Upper lobe of left lung (tissue), 4 donors: ENCODE data around the gene SDK2.

Experiments
- EP300 ChIP-seq, 4 donors: sonication (generic); formaldehyde crosslinking; IDR thresholded peaks; one replicate each; pipeline ENCODE4 v1.5.1; 2017; ENCODE audit warnings: antibody characterized with exemption in 4 of 4, control low read depth in 2 of 4
- POLR2A ChIP-seq, 4 donors: fragments of 450-650 bp; IDR thresholded peaks; one replicate each; pipeline ENCODE4 v1.5.1; 2016 to 2017; ENCODE audit warnings: antibody characterized with exemption in 4 of 4, mild to moderate bottlenecking in 2 of 4
- POLR2AphosphoS5 ChIP-seq, 2 donors: sonication (generic); formaldehyde crosslinking; IDR thresholded peaks; one replicate each; pipeline ENCODE4 v1.5.1; 2017; ENCODE audit warnings: antibody characterized with exemption in 2 of 2
- TF ChIP-seq, protein P1 (sequence below), 6 experiments: fragments of 450-650 bp in 4 of 6; fragments of 200-600 bp in 2 of 6; sonication (generic) in 2 of 6; IDR thresholded peaks; one replicate each; pipeline ENCODE4 v1.5.1; 2016 to 2019; ENCODE audit warnings: antibody characterized with exemption in 6 of 6

DNA sequence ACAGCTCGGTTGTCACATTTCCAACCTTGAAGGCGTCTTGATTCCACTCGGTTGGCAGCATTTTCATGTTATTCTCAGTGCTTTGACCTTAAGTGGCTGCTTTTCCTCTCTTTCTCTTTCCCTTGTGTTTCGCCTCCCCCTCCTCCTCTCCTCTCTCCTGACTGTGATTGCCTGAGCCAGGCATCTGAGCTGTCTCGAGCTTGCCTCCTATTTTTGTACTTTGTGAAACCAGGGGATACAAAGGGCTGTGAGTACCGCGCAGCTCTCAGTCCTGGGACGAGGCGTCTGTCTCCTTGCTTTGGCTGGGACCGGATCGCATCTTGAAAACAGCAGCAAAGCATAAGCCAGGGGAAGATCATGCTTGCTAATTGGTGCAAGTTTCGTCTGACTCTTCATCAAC lies 48.8 kb upstream of the SDK2 start:
- TF ChIP-seq POLR2A (IDR thresholded peaks at IDR 0.05) = no peak
- TF ChIP-seq, protein P1, sequence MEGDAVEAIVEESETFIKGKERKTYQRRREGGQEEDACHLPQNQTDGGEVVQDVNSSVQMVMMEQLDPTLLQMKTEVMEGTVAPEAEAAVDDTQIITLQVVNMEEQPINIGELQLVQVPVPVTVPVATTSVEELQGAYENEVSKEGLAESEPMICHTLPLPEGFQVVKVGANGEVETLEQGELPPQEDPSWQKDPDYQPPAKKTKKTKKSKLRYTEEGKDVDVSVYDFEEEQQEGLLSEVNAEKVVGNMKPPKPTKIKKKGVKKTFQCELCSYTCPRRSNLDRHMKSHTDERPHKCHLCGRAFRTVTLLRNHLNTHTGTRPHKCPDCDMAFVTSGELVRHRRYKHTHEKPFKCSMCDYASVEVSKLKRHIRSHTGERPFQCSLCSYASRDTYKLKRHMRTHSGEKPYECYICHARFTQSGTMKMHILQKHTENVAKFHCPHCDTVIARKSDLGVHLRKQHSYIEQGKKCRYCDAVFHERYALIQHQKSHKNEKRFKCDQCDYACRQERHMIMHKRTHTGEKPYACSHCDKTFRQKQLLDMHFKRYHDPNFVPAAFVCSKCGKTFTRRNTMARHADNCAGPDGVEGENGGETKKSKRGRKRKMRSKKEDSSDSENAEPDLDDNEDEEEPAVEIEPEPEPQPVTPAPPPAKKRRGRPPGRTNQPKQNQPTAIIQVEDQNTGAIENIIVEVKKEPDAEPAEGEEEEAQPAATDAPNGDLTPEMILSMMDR (IDR thresholded peaks at IDR 0.05) = no peak
- TF ChIP-seq POLR2AphosphoS5 (IDR thresholded peaks at IDR 0.05) = no peak
- no peak for TF ChIP-seq EP300 (IDR thresholded peaks at IDR 0.05)
